Endothelial cell (in vitro differentiated cells): ENCODE measurements around the gene ALDH16A1. TPM values are rescaled to one million over a fixed set of nuclear protein-coding genes. Genes with fewer than 3 reads are reported as not detected.
"Not testable (repeated sequence)": the region's sequence is repeated elsewhere in the genome, so short reads cannot be mapped to it uniquely, and the experiment has no call there.

Source experiments
- DNase-seq: peaks from one replicate; pipeline ENCODE4 v3.0.0; 2021; ENCODE audit warnings: low spot score
- H3K27ac Mint-ChIP-seq: one replicate; pipeline ENCODE4 v1.8.0; 2021; ENCODE audit warnings: mixed read lengths, inconsistent platforms; ENCODE audit not compliant: unreplicated experiment
- H3K27me3 Mint-ChIP-seq: one replicate; pipeline ENCODE4 v1.8.0; 2021; ENCODE audit warnings: mild to moderate bottlenecking, moderate library complexity, mixed read lengths, inconsistent platforms; ENCODE audit not compliant: unreplicated experiment
- H3K36me3 Mint-ChIP-seq: one replicate; pipeline ENCODE4 v1.8.0; 2021; ENCODE audit warnings: mild to moderate bottlenecking, low read depth, mixed read lengths, inconsistent platforms; ENCODE audit not compliant: unreplicated experiment
- H3K4me1 Mint-ChIP-seq: one replicate; pipeline ENCODE4 v1.8.0; 2021; ENCODE audit warnings: mild to moderate bottlenecking, mixed read lengths, inconsistent platforms; ENCODE audit not compliant: unreplicated experiment
- H3K4me3 Mint-ChIP-seq: one replicate; pipeline ENCODE4 v1.8.0; 2021; ENCODE audit warnings: mild to moderate bottlenecking, mixed read lengths, inconsistent platforms; ENCODE audit not compliant: unreplicated experiment
- H3K9me3 Mint-ChIP-seq: one replicate; pipeline ENCODE4 v1.8.0; 2021; ENCODE audit warnings: mixed read lengths, inconsistent platforms; ENCODE audit not compliant: unreplicated experiment
- CTCF ChIP-seq: fragments of 200-600 bp; sonication (generic); IDR thresholded peaks from one replicate; pipeline ENCODE4 v1.5.0; 2021; ENCODE audit warnings: antibody characterized with exemption; ENCODE audit not compliant: unreplicated experiment
- total RNA-seq: library from RNA; stranded (reverse); fragmentation: NEBNext Ultra II Directional; extraction: Animal tissue kit (Norgen Biotek cat#: 25700); gene quantifications from one replicate; pipeline ENCODE4 v1.2.1, GENCODE V29; 2021; ENCODE audit not compliant: unreplicated experiment

The ALDH16A1 gene
- total RNA-seq, 1 donor from 2014 or later, result 49.6 TPM

DNA sequence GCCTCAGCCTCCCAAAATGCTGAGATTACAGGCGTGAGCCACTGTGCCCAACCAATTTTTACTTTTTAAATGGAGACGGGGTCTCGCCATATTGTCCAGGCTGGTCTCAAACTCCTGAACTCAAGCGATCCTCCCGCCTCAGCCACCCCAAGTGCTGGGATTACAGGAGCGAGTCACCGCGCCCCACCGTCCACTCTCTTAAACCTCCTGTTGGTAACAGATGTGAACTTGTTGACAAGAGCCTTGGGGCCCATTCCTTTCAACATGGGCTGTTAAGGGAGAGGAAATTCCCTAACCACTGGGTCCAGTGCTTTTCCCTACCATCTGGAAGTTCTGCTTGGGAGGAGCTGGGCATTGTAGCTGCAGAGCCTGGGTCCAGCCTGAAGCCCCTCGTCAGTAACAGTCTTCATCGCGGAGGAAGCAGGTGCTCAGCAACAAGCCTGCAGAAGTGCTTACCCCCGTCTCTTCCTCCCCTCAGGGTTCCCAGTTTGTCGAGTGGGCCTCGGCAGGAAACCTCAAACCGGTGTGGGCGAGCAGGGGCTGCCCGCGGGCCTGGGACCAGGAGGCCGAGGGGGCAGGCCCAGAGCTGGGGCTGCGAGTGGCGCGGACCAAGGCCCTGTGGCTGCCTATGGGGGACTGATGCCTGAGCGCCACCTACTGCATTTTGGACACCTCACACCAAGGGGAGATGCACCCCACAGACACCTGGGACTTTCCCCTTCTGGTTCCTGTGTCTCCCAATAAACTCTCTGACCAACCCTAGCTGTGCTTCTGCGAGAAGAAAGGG lies 17.0 kb downstream of the ALDH16A1 start:
- Mint-ChIP-seq H3K36me3 (no peaks in the 10 kb centered on the region), H3K4me1 (peaks cover 5% of the 10 kb centered on the region), H3K9me3 (no peaks in the 10 kb centered on the region), H3K4me3 (no peak overlapping the region), H3K27ac (no peak overlapping the region), H3K27me3 (peaks cover 4% of the 10 kb centered on the region)
- no peak for DNase-seq
- no peak for TF ChIP-seq CTCF

- no peak for TF ChIP-seq CTCF
- DNase-seq, result no peak
- no peaks in the 10 kb centered on the region for H3K36me3 Mint-ChIP-seq
- no peak overlapping the region for H3K4me3 Mint-ChIP-seq
- H3K9me3 Mint-ChIP-seq, result no peaks in the 10 kb centered on the region
- no peak overlapping the region for H3K27ac Mint-ChIP-seq
- H3K4me1 Mint-ChIP-seq, result peaks cover 5% of the 10 kb centered on the region
- peaks cover 4% of the 10 kb centered on the region for H3K27me3 Mint-ChIP-seq
Measured at GRCh38 chr19:49470615-49470978, 17.6 kb downstream of the ALDH16A1 start.

DNA sequence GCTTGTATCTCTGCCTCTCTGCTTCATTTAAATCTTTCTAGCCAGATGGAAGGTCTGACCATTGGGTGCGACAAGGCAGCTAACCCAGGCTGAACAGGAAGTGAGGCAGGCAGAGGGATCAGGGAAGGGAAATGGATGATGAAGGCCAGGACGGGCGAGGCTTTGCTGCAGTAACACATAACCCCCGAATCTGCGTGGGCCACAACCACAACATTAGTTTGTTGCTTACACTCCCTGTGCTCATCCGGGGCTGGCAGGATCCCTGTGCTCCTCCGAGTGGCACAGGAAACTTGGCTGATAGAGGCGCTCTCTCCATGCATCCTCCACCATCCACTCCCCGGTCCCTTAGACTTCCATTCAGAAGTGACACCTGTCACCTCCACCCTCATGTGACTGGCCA lies 19.9 kb downstream of the ALDH16A1 start:
- Mint-ChIP-seq H3K4me1 (peaks cover 5% of the 10 kb centered on the region), H3K4me3 (no peak overlapping the region), H3K9me3 (no peaks in the 10 kb centered on the region), H3K27ac (peak overlapping the region; percentile 26), H3K27me3 (peaks cover 2% of the 10 kb centered on the region), H3K36me3 (no peaks in the 10 kb centered on the region)
- no peak for DNase-seq
- no peak for TF ChIP-seq CTCF

- H3K27ac Mint-ChIP-seq, result peak overlapping the region; percentile 26
- not testable (repeated sequence) for DNase-seq, H3K9me3 Mint-ChIP-seq, H3K36me3 Mint-ChIP-seq, H3K27me3 Mint-ChIP-seq, H3K4me3 Mint-ChIP-seq, H3K4me1 Mint-ChIP-seq
Measured at GRCh38 chr19:49473501-49473867, 20.5 kb downstream of the ALDH16A1 start.

DNA sequence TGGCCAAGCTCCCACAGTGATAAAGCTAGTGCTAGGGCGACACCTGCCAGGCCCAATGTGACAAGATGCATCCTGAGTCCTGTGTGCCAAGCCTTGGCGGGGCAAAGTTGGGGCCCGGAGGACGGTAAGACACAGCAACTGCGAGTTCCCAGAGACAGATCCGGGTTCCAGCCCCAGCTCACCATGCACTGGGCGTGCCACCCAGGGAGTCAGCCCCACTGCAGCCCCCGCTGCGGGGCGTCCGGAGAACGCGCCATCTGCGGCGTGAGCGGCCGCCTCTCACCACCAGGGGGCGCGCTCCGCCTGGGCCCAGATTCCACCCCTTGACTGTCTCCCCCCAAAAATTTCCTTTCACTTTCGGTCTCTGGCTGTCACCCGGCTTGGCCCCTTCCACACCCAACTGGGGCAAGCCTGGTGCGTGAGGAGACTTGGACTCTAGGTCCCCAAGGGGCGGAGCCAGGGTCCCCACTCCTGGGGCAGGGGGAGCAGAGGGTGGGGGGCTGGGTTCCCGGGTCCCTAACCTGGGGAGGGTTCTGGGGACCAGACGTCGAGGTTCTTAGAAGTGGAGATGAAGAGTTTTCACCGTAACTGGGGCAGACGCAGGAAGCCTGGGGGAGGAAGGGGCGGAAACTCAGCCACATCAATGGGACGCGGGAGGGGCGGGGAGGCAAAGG lies 21.0 kb downstream of the ALDH16A1 start, which contains the start of gene FLT3LG:
TSS of gene FLT3LG (plus strand) at position 348 of the 674 bp plus-strand sequence. CDS start 425 bp downstream, outside the sequence.
- TF ChIP-seq CTCF, result peak; percentile 99
- Mint-ChIP-seq H3K9me3 (no peaks in the 10 kb centered on the region), H3K27ac (peak within 1 kb of the TSS; percentile 26), H3K4me3 (no peak within 1 kb of the TSS), H3K27me3 (peaks cover 2% of the 10 kb centered on the region), H3K4me1 (peaks cover 5% of the 10 kb centered on the region), H3K36me3 (no peaks in the 10 kb centered on the region)
- peak; percentile 66 for DNase-seq
